ENCODE results near the gene RHO.

DNA sequence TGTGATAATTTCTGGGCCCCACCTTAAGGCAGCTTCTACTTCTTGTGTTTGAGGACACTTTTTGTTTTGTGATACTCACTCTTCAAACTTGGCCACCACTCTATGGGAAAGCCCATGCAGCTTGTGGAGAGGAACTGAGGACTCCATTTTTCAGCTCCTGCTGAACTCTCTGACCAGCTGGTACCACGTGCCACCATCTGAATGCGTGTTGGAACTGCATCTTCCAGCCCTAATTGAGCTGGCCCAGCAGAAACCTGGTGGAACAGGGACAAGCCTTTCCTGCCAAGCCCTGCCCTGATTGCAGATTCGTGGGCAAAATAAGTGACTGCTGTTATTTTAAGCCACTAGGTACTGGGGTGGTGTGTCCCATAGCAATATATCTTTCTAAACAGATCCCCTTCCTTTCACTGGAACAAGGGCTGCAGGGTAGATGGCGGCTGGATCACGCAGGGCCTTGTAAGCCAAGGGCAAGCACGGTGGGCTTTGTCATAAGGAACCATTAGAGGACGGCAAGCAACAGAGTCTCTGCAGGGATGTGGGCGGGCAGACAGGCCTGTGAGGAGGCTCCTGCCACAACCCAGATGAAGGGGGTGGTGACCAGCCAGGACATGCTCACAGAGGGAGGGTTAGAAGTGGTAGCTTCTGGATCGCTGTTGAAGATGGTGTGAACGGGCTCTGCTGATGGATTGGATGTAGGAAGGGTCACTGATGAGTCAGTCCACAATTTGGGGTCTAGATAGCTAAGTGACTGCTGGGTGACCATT is 24.0 kb downstream of the RHO start:
- TF ChIP-seq, protein P1, sequence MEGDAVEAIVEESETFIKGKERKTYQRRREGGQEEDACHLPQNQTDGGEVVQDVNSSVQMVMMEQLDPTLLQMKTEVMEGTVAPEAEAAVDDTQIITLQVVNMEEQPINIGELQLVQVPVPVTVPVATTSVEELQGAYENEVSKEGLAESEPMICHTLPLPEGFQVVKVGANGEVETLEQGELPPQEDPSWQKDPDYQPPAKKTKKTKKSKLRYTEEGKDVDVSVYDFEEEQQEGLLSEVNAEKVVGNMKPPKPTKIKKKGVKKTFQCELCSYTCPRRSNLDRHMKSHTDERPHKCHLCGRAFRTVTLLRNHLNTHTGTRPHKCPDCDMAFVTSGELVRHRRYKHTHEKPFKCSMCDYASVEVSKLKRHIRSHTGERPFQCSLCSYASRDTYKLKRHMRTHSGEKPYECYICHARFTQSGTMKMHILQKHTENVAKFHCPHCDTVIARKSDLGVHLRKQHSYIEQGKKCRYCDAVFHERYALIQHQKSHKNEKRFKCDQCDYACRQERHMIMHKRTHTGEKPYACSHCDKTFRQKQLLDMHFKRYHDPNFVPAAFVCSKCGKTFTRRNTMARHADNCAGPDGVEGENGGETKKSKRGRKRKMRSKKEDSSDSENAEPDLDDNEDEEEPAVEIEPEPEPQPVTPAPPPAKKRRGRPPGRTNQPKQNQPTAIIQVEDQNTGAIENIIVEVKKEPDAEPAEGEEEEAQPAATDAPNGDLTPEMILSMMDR (IDR thresholded peaks at IDR 0.05), result no peak
- TF ChIP-seq POLR2AphosphoS5 (IDR thresholded peaks at IDR 0.05; ENCODE audit: low read depth, low read length), result no peak
- no peak for TF ChIP-seq TEAD4 (IDR thresholded peaks at IDR 0.05; ENCODE audit: borderline replicate concordance, insufficient read depth)
- TF ChIP-seq MXI1 (IDR thresholded peaks at IDR 0.05; ENCODE audit: low read depth, low read length), result no peak
- no peak for TF ChIP-seq NFIC (IDR thresholded peaks at IDR 0.05; ENCODE audit: borderline replicate concordance)
